CD4-positive, CD25-positive, alpha-beta regulatory T cell (primary cell): ENCODE results near the gene TH. TPM values are rescaled to one million over a fixed set of nuclear protein-coding genes. Genes with fewer than 3 reads are reported as not detected.
A peak's percentile ranks its signal among the peaks of the same experiment; 100 is the strongest.

Source experiments
- ATAC-seq, 2 donors: fragments of 150-1000 bp; cut with Tn5 transposase; one replicate each; pipeline ENCODE4 v1.10.0; 2021; ENCODE audit warnings: low read depth in 2 of 2, moderate number of reproducible peaks in 2 of 2, moderate library complexity in 1 of 2
- DNase-seq, 3 donors: peaks; one replicate each; pipeline versions ENCODE4 v3.0.0 to v3.0.0-alpha.2; 2012 to 2022; ENCODE audit warnings: mixed read lengths in 1 of 3
- H3K27ac ChIP-seq: one replicate; pipeline ENCODE4 v1.7.0; 2013; ENCODE audit warnings: mild to moderate bottlenecking, low read length; ENCODE audit not compliant: insufficient read depth, poor library complexity, severe bottlenecking
- H3K27me3 ChIP-seq: one replicate; pipeline ENCODE4 v1.7.0; 2013; ENCODE audit warnings: low read length; ENCODE audit not compliant: control insufficient read depth, insufficient read depth
- H3K36me3 ChIP-seq: one replicate; pipeline ENCODE4 v1.7.0; 2013; ENCODE audit warnings: mild to moderate bottlenecking, low read length, moderate library complexity; ENCODE audit not compliant: control insufficient read depth, insufficient read depth
- H3K4me1 ChIP-seq: 2 replicates; pipeline ENCODE4 v1.7.0; 2013; ENCODE audit warnings: mild to moderate bottlenecking, low read length; ENCODE audit not compliant: insufficient read depth, control insufficient read depth, poor library complexity, severe bottlenecking
- H3K4me3 ChIP-seq: one replicate; pipeline ENCODE4 v1.7.0; 2013; ENCODE audit warnings: low read depth, mild to moderate bottlenecking, low read length, moderate library complexity
- H3K9me3 ChIP-seq, 2 experiments: 1 replicate in 1 of 2; 2 replicates in 1 of 2; pipeline ENCODE4 v1.7.0; 2013; ENCODE audit warnings: low read length in 2 of 2, mild to moderate bottlenecking in 1 of 2, moderate library complexity in 1 of 2; ENCODE audit not compliant: control insufficient read depth in 2 of 2
- H3K27ac Mint-ChIP-seq, 3 donors: one replicate each; pipeline ENCODE4 v1.8.0; 2020 to 2022; ENCODE audit warnings: mild to moderate bottlenecking in 3 of 3, mixed read lengths in 3 of 3, moderate library complexity in 2 of 3
- H3K27me3 Mint-ChIP-seq: one replicate; pipeline ENCODE4 v1.8.0; 2022; ENCODE audit warnings: mild to moderate bottlenecking, mixed read lengths
- H3K36me3 Mint-ChIP-seq: one replicate; pipeline ENCODE4 v1.8.0; 2020; ENCODE audit warnings: mixed read lengths
- H3K4me1 Mint-ChIP-seq, 4 donors: one replicate each; pipeline ENCODE4 v1.8.0; 2020 to 2022; ENCODE audit warnings: mixed read lengths in 4 of 4, mild to moderate bottlenecking in 1 of 4
- H3K4me3 Mint-ChIP-seq, 4 donors: one replicate each; pipeline ENCODE4 v1.8.0; 2020 to 2022; ENCODE audit warnings: mild to moderate bottlenecking in 4 of 4, mixed read lengths in 4 of 4, moderate library complexity in 3 of 4
- H3K9me3 Mint-ChIP-seq, 7 donors: one replicate each; pipeline ENCODE4 v1.8.0; 2020 to 2022; ENCODE audit warnings: mixed read lengths in 7 of 7, mild to moderate bottlenecking in 3 of 7, moderate library complexity in 2 of 7
- polyA plus RNA-seq, 4 donors: library from polyadenylated mRNA; unstranded; fragments of 300-500 nt; fragmentation: Illumina TruSeq; gene quantifications; one replicate each; pipeline ENCODE4 v1.2.3, GENCODE V29; 2021
- total RNA-seq: library from RNA; stranded (reverse); gene quantifications from one replicate; pipeline ENCODE4 v1.2.3, GENCODE V29; 2022

The TH gene
- total and polyA plus RNA-seq, 5 donors from 2014 or later, result not detected

- DNase-seq (no peak), ATAC-seq (no peak)
- Histone ChIP-seq H3K36me3 (no peaks in the 10 kb centered on the region), H3K4me1 (no peaks in the 10 kb centered on the region), H3K9me3 (no peaks in the 10 kb centered on the region), H3K27me3 (no peaks in the 10 kb centered on the region), H3K27ac (no peak overlapping the region), H3K4me3 (no peak overlapping the region)
- no peaks in the 10 kb centered on the region for H3K4me1 Mint-ChIP-seq
- H3K27me3 Mint-ChIP-seq, result no peaks in the 10 kb centered on the region
- H3K4me3 Mint-ChIP-seq, result no peak overlapping the region
- no peaks in the 10 kb centered on the region for H3K36me3 Mint-ChIP-seq
- no peak overlapping the region for H3K27ac Mint-ChIP-seq
- no peaks in the 10 kb centered on the region for H3K9me3 Mint-ChIP-seq
Observed at GRCh38 chr11:2167141-2168045, 4.2 kb downstream of the TH start.

- Mint-ChIP-seq H3K4me3 (no peak overlapping the region), H3K27ac (no peak overlapping the region), H3K4me1 (no peaks in the 10 kb centered on the region), H3K27me3 (no peaks in the 10 kb centered on the region), H3K9me3 (no peaks in the 10 kb centered on the region), H3K36me3 (no peaks in the 10 kb centered on the region)
- H3K27ac ChIP-seq, result no peak overlapping the region
- no peaks in the 10 kb centered on the region for H3K9me3 ChIP-seq
- ATAC-seq (peak; percentile 32 to 36), DNase-seq (peak; percentile 12 to 29 (median 12))
- no peaks in the 10 kb centered on the region for H3K27me3 ChIP-seq
- no peaks in the 10 kb centered on the region for H3K36me3 ChIP-seq
- H3K4me3 ChIP-seq, result no peak overlapping the region
- H3K4me1 ChIP-seq, result no peaks in the 10 kb centered on the region
Observed at GRCh38 chr11:2166091-2166851, 5.3 kb downstream of the TH start.

GRCh38 chr11:2165571-2165970 lies 6.0 kb downstream of the TH start:
- ATAC-seq, result no peak
- no peak for DNase-seq
- no peak overlapping the region for H3K27ac Mint-ChIP-seq
- Histone ChIP-seq H3K9me3 (no peaks in the 10 kb centered on the region), H3K4me1 (no peaks in the 10 kb centered on the region), H3K36me3 (no peaks in the 10 kb centered on the region), H3K4me3 (no peak overlapping the region), H3K27me3 (no peaks in the 10 kb centered on the region), H3K27ac (no peak overlapping the region)
- H3K9me3 Mint-ChIP-seq, result no peaks in the 10 kb centered on the region
- no peaks in the 10 kb centered on the region for H3K27me3 Mint-ChIP-seq
- H3K4me1 Mint-ChIP-seq, result no peaks in the 10 kb centered on the region
- H3K4me3 Mint-ChIP-seq, result no peak overlapping the region
- H3K36me3 Mint-ChIP-seq, result no peaks in the 10 kb centered on the region

- no peaks in the 10 kb centered on the region for H3K27me3 ChIP-seq
- no peaks in the 10 kb centered on the region for H3K27me3 Mint-ChIP-seq
- H3K4me1 Mint-ChIP-seq, result no peaks in the 10 kb centered on the region
- no peak for DNase-seq
- H3K4me3 Mint-ChIP-seq, result no peak overlapping the region
- no peak for ATAC-seq
- H3K27ac Mint-ChIP-seq, result no peak overlapping the region
- no peak overlapping the region for H3K4me3 ChIP-seq
- H3K4me1 ChIP-seq, result no peaks in the 10 kb centered on the region
- H3K36me3 Mint-ChIP-seq, result no peaks in the 10 kb centered on the region
- no peaks in the 10 kb centered on the region for H3K9me3 ChIP-seq
- no peak overlapping the region for H3K27ac ChIP-seq
- H3K36me3 ChIP-seq, result no peaks in the 10 kb centered on the region
- no peaks in the 10 kb centered on the region for H3K9me3 Mint-ChIP-seq
Observed at GRCh38 chr11:2164861-2165555, 6.6 kb downstream of the TH start.

- Histone ChIP-seq H3K27ac (no peak overlapping the region), H3K4me1 (no peaks in the 10 kb centered on the region), H3K4me3 (no peak overlapping the region), H3K27me3 (no peaks in the 10 kb centered on the region), H3K36me3 (no peaks in the 10 kb centered on the region), H3K9me3 (no peaks in the 10 kb centered on the region)
- H3K9me3 Mint-ChIP-seq, result no peaks in the 10 kb centered on the region
- DNase-seq (no peak), ATAC-seq (no peak)
- H3K4me3 Mint-ChIP-seq, result no peak overlapping the region
- H3K27ac Mint-ChIP-seq, result no peak overlapping the region
- H3K27me3 Mint-ChIP-seq, result no peaks in the 10 kb centered on the region
- H3K4me1 Mint-ChIP-seq, result no peaks in the 10 kb centered on the region
- no peaks in the 10 kb centered on the region for H3K36me3 Mint-ChIP-seq
Observed at GRCh38 chr11:2164081-2164480, 7.5 kb downstream of the TH start.

GRCh38 chr11:2163428-2163978 lies 8.1 kb downstream of the TH start:
- no peaks in the 10 kb centered on the region for H3K27me3 ChIP-seq
- H3K36me3 ChIP-seq, result no peaks in the 10 kb centered on the region
- DNase-seq (no peak), ATAC-seq (no peak)
- H3K4me3 ChIP-seq, result no peak overlapping the region
- no peaks in the 10 kb centered on the region for H3K27me3 Mint-ChIP-seq
- H3K4me1 ChIP-seq, result no peaks in the 10 kb centered on the region
- H3K4me3 Mint-ChIP-seq, result no peak overlapping the region
- no peaks in the 10 kb centered on the region for H3K9me3 ChIP-seq
- H3K27ac Mint-ChIP-seq, result no peak overlapping the region
- no peak overlapping the region for H3K27ac ChIP-seq
- no peaks in the 10 kb centered on the region for H3K4me1 Mint-ChIP-seq
- H3K36me3 Mint-ChIP-seq, result no peaks in the 10 kb centered on the region
- no peaks in the 10 kb centered on the region for H3K9me3 Mint-ChIP-seq

- H3K4me3 Mint-ChIP-seq, result no peak within 1 kb of the TSS
- Histone ChIP-seq H3K36me3 (no peaks in the 10 kb centered on the region), H3K27me3 (no peaks in the 10 kb centered on the region), H3K9me3 (no peaks in the 10 kb centered on the region), H3K4me1 (no peaks in the 10 kb centered on the region), H3K27ac (no peak within 1 kb of the TSS), H3K4me3 (no peak within 1 kb of the TSS)
- H3K9me3 Mint-ChIP-seq, result no peaks in the 10 kb centered on the region
- H3K4me1 Mint-ChIP-seq, result no peaks in the 10 kb centered on the region
- no peaks in the 10 kb centered on the region for H3K36me3 Mint-ChIP-seq
- ATAC-seq (no peak), DNase-seq (no peak)
- no peaks in the 10 kb centered on the region for H3K27me3 Mint-ChIP-seq
- no peak within 1 kb of the TSS for H3K27ac Mint-ChIP-seq
Observed at GRCh38 chr11:2160736-2161259, 10.8 kb downstream of the TH start, which contains the start of gene INS. TSS of gene INS (minus strand) at chr11:2161209. CDS start at chr11:2160971, 238 bp downstream.
